H54 (cell line): ENCODE data around the gene ANKMY1.

Experiments used
- DNase-seq: peaks from one replicate; pipeline ENCODE4 v3.0.0; 2011; ENCODE audit warnings: low spot score, mixed read lengths; ENCODE audit not compliant: insufficient read length
- FAIRE-seq: peaks from 3 replicates; lab custom pipeline; 2011; peaks lifted over from hg19 to GRCh38; lab: Jason Lieb, UNC
- POLR2A ChIP-seq: IDR thresholded peaks from 2 replicates; pipeline ENCODE4 v1.6.1; 2011; ENCODE audit warnings: low read depth, mild to moderate bottlenecking, low read length

Gene ANKMY1

GRCh38 chr2:240441326-240441992, 116.3 kb downstream of the ANKMY1 start:
- no peak for FAIRE-seq
- no peak for TF ChIP-seq POLR2A
- no peak for DNase-seq

DNA sequence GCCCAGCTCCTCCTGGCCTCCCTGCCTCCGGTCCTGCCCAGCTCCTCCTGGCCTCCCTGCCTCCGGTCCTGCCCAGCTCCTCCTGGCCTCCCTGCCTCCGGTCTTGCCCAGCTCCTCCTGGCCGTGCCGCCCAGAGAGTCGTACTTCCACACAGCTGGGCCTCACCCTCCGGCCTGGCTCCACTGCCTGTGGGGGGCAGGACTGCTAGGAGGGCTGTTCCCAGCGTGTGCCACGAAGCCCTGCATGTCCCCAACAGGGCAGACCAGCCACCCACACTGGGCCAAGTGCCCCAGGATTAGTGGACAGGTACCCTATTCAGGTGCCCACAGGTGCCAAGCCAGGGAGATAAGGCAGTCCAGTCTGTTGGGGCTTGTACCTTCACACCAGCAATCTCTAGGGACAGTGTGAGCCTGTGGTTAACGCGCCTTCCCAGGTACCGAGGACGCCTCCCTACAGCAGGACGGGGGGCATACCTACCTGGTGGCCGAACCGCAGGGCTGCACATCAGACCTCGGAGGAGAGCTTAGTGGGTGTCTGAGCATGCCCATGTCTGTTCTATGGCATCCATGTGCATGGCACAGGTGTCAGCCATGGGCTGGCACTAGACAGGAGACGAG, 117.0 kb downstream of the ANKMY1 start:
- DNase-seq: no peak
- no peak for TF ChIP-seq POLR2A
- no peak for FAIRE-seq

DNA sequence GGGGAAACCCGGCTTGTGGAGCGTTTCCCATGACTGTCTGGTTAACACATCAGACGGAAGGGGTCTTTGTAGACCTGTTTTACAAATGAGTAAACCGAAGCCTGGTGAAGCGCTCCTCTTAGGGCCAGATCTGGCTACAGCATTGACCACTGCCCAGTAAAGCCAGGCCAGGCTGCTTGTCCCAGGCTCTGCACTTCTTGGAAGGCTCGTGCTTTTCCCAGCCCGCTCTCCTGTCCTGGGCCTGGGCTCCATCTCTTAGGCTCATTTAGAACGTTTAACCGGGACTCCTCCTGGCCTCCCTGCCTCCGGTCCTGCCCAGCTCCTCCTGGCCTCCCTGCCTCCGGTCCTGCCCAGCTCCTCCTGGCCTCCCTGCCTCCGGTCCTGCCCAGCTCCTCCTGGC, 117.5 kb downstream of the ANKMY1 start:
- FAIRE-seq (no peak), DNase-seq (no peak)
- TF ChIP-seq POLR2A: no peak

DNA sequence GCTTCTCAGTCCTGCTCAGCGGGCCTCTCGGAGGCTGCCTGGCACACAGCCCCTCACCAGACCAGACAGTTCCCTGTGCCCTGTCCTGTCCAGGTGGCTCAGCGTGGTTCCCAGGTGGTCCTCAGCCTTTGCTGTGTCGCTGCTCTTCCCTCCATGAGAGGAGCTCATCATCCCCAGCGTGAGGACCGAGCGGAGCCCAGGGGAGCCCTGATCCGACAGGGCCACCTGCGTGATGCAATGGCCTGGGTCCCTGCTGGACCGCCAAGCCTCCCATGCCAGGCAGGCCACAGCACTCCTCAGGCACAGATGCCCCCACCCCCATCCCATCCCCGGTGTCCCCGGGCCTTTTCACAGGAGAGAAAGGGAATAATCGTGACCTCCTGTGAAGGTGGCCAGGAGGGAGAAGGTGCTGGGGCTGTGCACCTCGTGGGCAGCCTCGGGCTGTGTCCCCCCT, 118.1 kb downstream of the ANKMY1 start:
- FAIRE-seq (no peak), DNase-seq (no peak)
- TF ChIP-seq POLR2A: no peak

DNA sequence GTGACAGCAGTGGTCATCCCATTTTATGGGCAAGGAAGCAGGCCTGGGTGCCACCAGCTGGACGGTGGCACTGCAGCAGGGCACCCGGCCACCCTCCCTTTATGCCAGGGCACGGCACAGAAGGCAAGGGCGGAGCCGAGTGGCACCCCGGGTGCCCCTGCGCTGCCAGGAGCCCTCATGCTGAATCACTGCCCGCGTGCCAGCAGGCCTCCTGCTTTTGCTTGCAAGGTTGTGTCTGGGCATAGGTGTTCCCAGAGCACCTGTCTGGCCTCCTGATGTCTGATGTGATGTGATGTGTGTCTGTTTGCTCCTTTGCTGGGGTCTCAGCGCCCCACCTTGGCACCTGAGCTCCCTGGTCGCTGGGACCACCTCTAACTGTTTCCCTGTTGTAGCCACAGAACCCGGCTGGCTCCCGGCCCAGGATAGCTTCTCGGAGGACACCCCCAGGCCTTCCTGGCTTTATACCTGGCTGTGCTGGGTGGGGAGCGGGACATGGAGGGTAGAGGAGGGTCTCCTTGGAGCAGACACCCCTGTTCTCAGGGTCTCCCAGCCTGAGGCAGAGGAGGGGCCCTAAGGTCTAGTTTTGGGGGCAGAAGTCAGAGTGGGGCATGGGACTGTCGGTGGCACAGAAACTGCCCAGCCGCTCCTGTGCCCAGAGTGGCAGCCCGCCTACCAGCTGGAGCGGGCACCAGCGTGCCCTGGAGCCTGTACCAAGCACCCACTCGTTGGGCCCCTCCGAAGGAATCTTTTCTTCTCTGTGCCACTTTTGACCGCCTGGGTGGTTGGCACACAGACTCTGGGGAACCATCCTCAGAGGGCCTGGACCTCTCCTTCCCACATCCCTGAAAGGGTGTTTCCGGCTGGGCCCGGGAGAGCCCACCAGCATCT, 118.7 kb downstream of the ANKMY1 start:
- FAIRE-seq (no peak), DNase-seq (no peak)
- no peak for TF ChIP-seq POLR2A

DNA sequence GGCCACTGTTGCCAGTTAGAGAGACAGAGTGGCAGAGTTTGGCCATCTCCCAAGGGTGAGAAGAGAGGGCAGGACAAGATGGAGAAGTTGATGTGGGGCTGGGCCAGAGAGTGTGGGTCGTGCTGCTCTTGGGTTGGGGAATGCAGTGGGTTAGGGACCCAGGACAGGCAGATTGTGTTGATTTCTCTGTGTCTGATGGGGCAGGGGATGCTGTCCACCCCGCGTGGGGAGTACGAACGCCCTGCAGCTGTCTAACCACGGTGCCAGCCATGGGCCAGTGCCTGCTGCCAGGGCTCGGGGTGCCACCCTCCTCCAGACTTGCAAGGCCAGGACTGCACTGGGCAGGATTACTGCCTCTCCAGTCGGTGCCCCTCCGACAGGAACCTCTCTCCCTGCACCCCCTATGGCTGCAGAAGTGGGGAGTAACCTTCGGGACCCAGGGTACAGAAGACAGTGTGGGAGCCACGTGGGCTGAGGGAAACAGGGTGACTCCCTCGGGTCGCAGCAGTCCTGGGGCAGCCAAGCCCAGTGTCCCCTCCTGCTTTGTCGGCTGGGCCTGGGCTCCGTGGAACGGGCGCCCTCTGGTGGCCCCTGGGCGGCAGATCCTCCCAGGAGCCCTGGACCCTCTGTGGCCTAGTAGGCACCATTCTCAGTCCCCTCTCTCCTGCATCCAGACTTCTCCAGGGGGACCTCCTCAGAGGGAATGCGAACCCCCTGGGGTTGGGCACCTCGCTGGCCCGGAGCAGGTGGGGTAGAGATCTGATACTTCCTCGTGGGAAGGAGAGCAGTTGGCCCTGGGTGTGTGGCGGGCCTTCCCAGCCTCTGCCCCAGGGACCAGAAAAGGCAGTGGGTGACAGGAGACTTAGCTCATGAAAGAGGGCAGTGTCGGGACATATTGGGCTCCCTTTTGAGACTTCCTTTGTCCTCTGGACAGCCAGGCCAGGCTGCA, 119.7 kb downstream of the ANKMY1 start:
- DNase-seq (peak; percentile 90), FAIRE-seq (no peak)
- no peak for TF ChIP-seq POLR2A

GRCh38 chr2:240437551-240437860, 120.3 kb downstream of the ANKMY1 start:
- DNase-seq (no peak), FAIRE-seq (no peak)
- no peak for TF ChIP-seq POLR2A

DNA sequence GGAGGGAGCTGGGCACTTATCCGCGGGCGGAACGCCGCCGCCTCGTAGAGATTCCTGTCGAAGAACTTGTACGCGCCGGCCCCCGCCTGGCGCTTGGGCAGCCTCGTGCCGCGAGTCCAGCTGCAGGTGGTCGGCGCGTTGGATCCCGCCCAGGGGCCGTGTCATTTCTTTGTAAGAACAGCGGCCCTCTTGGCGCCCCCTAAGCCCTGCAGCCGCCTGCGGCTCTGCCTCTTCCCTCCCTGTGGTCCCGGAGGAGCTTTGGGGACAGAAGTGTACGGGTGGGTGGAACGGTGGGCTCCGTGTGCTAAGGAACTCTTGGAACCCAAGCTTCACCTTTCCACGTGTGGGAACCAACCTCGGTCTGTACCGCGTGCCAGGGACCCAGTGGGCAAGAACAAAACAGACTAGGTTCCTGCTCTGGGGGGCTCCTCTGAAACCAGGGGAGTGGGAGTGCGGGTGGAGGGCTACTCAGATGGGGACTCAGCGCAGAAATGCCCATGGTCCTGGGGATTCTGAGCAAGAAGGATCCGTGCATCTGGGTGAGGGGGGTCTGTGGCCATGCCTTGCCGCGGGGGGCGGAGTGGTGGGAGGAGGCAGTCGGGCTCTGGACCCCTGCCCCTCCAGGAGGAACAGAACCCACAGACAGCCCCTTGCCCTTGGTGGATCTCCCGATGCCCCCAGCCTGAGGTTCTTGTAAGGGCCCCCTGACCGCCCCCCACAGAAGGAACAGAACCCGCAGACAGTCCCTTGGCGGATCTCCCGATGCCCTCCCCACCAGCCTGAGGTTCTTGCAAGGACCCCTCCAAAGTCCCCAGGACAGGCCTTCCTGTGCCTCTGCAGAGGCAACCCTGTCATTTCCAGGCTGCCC, 120.9 kb downstream of the ANKMY1 start:
- TF ChIP-seq POLR2A: no peak
- DNase-seq: no peak
- no peak for FAIRE-seq

DNA sequence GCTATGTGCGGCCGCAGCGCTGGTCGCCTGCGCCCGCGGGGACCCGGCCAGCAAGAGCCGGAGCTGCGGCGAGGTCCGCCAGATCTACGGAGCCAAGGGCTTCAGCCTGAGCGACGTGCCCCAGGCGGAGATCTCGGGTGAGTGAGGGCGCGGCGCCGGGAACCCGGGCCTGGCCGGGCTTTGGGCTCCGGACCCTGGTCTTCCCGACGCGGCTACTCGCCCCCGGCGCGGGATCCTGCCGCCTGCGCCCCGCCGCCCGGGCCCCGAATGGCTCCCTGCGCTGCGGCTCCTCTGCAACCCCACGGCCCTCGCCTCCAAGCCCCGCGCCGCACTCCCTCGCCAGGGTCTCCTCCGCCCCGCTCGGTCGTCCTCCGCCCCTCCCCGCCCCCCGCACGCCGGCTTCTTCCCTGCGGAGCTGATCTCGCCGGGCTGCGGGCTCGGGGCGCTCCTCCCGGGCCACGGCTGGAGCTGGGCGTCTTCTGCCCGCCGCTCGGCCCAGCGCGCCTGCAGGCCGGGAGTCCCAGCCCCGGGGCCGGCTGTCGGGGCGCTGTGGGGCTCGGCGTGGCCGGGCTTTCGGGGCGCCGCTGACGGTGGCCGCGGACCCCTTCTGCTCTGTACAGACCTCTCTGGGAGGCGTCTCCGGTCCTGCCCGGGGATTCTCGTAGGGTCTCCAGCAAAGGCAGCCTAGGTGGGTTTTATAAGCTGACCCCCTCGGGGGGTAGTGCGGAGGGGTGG, 121.7 kb downstream of the ANKMY1 start:
- FAIRE-seq: no peak
- TF ChIP-seq POLR2A: no peak
- DNase-seq: peak; percentile 55

GRCh38 chr2:240435457-240435947, 122.3 kb downstream of the ANKMY1 start, which contains the start of gene GPC1:
Gene GPC1 (plus strand): TSS chr2:240435663. CDS start chr2:240435919, 256 bp downstream.
- TF ChIP-seq POLR2A: peak; percentile 58
- FAIRE-seq (no peak), DNase-seq (peak; percentile 82)

GRCh38 chr2:240434728-240435456, 122.9 kb downstream of the ANKMY1 start:
- DNase-seq: peak; percentile 89
- no peak for FAIRE-seq
- TF ChIP-seq POLR2A: peak; percentile 46; the same call in 1 of the 2 replicates
